Choroid plexus epithelial cell (primary cell): ENCODE results near the gene SSR4.
A peak's percentile ranks its signal among the peaks of the same experiment; 100 is the strongest.

Experiments
- DNase-seq: peaks from one replicate; pipeline ENCODE4 v3.0.0-alpha.2; 2010; ENCODE audit warnings: low read depth
- H3K4me3 ChIP-seq: 2 replicates; pipeline ENCODE4 v1.5.1; 2011; ENCODE audit warnings: low read depth, mild to moderate bottlenecking, control low read depth, low read length, moderate library complexity
- CTCF ChIP-seq: conservative IDR thresholded peaks from 2 replicates; pipeline ENCODE4 v1.5.1; 2011; ENCODE audit warnings: low read depth, mild to moderate bottlenecking, control low read depth, inconsistent platforms, low read length, moderate library complexity

The SSR4 gene

GRCh38 chrX:153793291-153793690 is 1.2 kb upstream of the SSR4 start:
- peak overlapping the region; percentile 90 for H3K4me3 ChIP-seq
- no peak for TF ChIP-seq CTCF
- no peak for DNase-seq

- no peak for DNase-seq
- no peak for TF ChIP-seq CTCF
- peak overlapping the region; percentile 90 for H3K4me3 ChIP-seq
Measured at GRCh38 chrX:153794897-153795816, 689 bp downstream of the SSR4 start.

- no peak overlapping the region for H3K4me3 ChIP-seq
- no peak for TF ChIP-seq CTCF
- no peak for DNase-seq
Measured at GRCh38 chrX:153797415-153798015, 3.0 kb downstream of the SSR4 start.

GRCh38 chrX:153799326-153799725 is 4.9 kb downstream of the SSR4 start:
- TF ChIP-seq CTCF: no peak
- no peak for DNase-seq
- H3K4me3 ChIP-seq: no peak overlapping the region

GRCh38 chrX:153800177-153800722 is 5.8 kb downstream of the SSR4 start:
- TF ChIP-seq CTCF: no peak

GRCh38 chrX:153800746-153801145 is 6.3 kb downstream of the SSR4 start:
- H3K4me3 ChIP-seq: no peak overlapping the region
- DNase-seq: no peak
- TF ChIP-seq CTCF: no peak

More at GRCh38 chrX:153800177-153800722, 5.8 kb downstream of the SSR4 start:
- no peak overlapping the region for H3K4me3 ChIP-seq
- DNase-seq: no peak
